ENCODE data around the gene SLC5A8. TPM values are rescaled to one million over a fixed set of nuclear protein-coding genes. Genes with fewer than 3 reads are reported as not detected.

Gene SLC5A8
- total RNA-seq, 1 experiment from 2014 or later: not detected

DNA sequence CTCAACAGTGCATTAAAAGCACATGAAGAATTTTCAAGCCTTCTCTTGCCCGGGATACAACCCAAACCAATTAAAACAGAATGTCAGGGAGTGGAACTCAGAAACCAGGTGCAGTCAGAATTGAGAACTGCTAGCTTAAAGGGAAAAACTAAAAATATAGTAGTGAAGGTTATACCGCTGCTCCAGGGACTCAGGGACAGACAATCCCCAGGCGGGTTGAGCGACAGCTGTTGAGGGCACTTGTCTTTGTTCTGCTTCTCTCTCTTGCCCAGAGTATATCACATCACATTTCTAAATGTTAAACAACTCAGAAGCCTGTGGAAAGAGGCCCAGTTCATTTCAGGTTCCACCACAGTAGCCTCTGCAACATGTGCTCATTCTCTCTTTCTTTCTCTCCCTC, 93.1 kb downstream of the SLC5A8 start:
- ChIA-PET POLR2A (no interaction called here), RAD21 (ENCODE audit: low non-redundant PET in 1 of 2, low total read pairs in 2 of 2, uncharacterized antibody in 2 of 2, unreplicated experiment in 2 of 2) (no interaction called here), CTCF (no interaction called here)
- H3K79me2 ChIP-seq (ENCODE audit: insufficient read depth, low read length): no peaks in the 10 kb centered on the region
- H3K4me1 ChIP-seq (ENCODE audit: control insufficient read depth in 1 of 2, insufficient read depth in 2 of 2, low read length in 2 of 2): no peaks in the 10 kb centered on the region
- no peaks in the 10 kb centered on the region for H3K27me3 ChIP-seq (ENCODE audit: insufficient read depth, low read length)
- no TSS peak for BruUV-seq (replicated peaks)
- no peak overlapping the region for H3K9ac ChIP-seq (ENCODE audit: low read length)
- no peaks in the 10 kb centered on the region for H3K9me3 ChIP-seq (ENCODE audit: control insufficient read depth in 1 of 2, insufficient read depth in 1 of 2, low read depth in 1 of 2, low read length in 2 of 2)
- no peaks in the 10 kb centered on the region for H4K20me1 ChIP-seq (ENCODE audit: insufficient read depth)
- H3K4me3 ChIP-seq (replicated peaks in 1 of 2; ENCODE audit: low read depth in 1 of 2, low read length in 2 of 2): no peak overlapping the region
- no peak overlapping the region for H3K27ac ChIP-seq (ENCODE audit: low read depth, low read length)
- intact Hi-C loops (cut with micrococcal nuclease): no loop called here
- TF ChIP-seq, protein P1, sequence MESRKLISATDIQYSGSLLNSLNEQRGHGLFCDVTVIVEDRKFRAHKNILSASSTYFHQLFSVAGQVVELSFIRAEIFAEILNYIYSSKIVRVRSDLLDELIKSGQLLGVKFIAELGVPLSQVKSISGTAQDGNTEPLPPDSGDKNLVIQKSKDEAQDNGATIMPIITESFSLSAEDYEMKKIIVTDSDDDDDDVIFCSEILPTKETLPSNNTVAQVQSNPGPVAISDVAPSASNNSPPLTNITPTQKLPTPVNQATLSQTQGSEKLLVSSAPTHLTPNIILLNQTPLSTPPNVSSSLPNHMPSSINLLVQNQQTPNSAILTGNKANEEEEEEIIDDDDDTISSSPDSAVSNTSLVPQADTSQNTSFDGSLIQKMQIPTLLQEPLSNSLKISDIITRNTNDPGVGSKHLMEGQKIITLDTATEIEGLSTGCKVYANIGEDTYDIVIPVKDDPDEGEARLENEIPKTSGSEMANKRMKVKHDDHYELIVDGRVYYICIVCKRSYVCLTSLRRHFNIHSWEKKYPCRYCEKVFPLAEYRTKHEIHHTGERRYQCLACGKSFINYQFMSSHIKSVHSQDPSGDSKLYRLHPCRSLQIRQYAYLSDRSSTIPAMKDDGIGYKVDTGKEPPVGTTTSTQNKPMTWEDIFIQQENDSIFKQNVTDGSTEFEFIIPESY (IDR thresholded peaks at IDR 0.05; ENCODE audit: extremely low read depth, insufficient replicate concordance, low read length): no peak
- TF ChIP-seq RAD21 (IDR thresholded peaks at IDR 0.05; ENCODE audit: low read depth) (no peak), CBX3 (IDR thresholded peaks at IDR 0.05; ENCODE audit: low read depth) (no peak), POLR2A (IDR thresholded peaks at IDR 0.05; ENCODE audit: borderline replicate concordance, extremely low read depth, insufficient read depth, insufficient read length) (no peak), TCF7L2 (IDR thresholded peaks at IDR 0.05; ENCODE audit: borderline replicate concordance, extremely low read depth, insufficient read depth, insufficient read length) (no peak), FOSL1 (IDR thresholded peaks at IDR 0.05; ENCODE audit: low read depth) (no peak), SRF (IDR thresholded peaks at IDR 0.05; ENCODE audit: low read depth) (no peak), ZNF274 (IDR thresholded peaks at IDR 0.05; ENCODE audit: low read depth, low read length) (no peak), ZFX (IDR thresholded peaks at IDR 0.05) (no peak), EGR1 (IDR thresholded peaks at IDR 0.05; ENCODE audit: low read depth) (no peak), JUND (IDR thresholded peaks at IDR 0.05) (no peak)
- TF ChIP-seq, protein P2, sequence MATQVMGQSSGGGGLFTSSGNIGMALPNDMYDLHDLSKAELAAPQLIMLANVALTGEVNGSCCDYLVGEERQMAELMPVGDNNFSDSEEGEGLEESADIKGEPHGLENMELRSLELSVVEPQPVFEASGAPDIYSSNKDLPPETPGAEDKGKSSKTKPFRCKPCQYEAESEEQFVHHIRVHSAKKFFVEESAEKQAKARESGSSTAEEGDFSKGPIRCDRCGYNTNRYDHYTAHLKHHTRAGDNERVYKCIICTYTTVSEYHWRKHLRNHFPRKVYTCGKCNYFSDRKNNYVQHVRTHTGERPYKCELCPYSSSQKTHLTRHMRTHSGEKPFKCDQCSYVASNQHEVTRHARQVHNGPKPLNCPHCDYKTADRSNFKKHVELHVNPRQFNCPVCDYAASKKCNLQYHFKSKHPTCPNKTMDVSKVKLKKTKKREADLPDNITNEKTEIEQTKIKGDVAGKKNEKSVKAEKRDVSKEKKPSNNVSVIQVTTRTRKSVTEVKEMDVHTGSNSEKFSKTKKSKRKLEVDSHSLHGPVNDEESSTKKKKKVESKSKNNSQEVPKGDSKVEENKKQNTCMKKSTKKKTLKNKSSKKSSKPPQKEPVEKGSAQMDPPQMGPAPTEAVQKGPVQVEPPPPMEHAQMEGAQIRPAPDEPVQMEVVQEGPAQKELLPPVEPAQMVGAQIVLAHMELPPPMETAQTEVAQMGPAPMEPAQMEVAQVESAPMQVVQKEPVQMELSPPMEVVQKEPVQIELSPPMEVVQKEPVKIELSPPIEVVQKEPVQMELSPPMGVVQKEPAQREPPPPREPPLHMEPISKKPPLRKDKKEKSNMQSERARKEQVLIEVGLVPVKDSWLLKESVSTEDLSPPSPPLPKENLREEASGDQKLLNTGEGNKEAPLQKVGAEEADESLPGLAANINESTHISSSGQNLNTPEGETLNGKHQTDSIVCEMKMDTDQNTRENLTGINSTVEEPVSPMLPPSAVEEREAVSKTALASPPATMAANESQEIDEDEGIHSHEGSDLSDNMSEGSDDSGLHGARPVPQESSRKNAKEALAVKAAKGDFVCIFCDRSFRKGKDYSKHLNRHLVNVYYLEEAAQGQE (IDR thresholded peaks at IDR 0.05; ENCODE audit: low read depth): no peak
- TF ChIP-seq, protein P3, sequence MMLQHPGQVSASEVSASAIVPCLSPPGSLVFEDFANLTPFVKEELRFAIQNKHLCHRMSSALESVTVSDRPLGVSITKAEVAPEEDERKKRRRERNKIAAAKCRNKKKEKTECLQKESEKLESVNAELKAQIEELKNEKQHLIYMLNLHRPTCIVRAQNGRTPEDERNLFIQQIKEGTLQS (IDR thresholded peaks at IDR 0.05): no peak
- H3K4me2 ChIP-seq (ENCODE audit: low read length): no peak overlapping the region
- no peaks in the 10 kb centered on the region for H3K9me2 ChIP-seq (ENCODE audit: insufficient read depth)
- no peak for DNase-seq (ENCODE audit: low read depth, low spot score)
- no peak for ATAC-seq
- H2AFZ ChIP-seq (ENCODE audit: low read depth, low read length, poor library complexity, severe bottlenecking): no peak overlapping the region
- no peaks in the 10 kb centered on the region for H3K36me3 ChIP-seq (ENCODE audit: control insufficient read depth in 1 of 2, insufficient read depth in 2 of 2, low read length in 2 of 2)

All from HCT116 (cell line).